ENCODE measurements around the gene STK24.
"Not testable (repeated sequence)": the region's sequence is repeated elsewhere in the genome, so short reads cannot be mapped to it uniquely, and the experiment has no call there.

STK24 gene

DNA sequence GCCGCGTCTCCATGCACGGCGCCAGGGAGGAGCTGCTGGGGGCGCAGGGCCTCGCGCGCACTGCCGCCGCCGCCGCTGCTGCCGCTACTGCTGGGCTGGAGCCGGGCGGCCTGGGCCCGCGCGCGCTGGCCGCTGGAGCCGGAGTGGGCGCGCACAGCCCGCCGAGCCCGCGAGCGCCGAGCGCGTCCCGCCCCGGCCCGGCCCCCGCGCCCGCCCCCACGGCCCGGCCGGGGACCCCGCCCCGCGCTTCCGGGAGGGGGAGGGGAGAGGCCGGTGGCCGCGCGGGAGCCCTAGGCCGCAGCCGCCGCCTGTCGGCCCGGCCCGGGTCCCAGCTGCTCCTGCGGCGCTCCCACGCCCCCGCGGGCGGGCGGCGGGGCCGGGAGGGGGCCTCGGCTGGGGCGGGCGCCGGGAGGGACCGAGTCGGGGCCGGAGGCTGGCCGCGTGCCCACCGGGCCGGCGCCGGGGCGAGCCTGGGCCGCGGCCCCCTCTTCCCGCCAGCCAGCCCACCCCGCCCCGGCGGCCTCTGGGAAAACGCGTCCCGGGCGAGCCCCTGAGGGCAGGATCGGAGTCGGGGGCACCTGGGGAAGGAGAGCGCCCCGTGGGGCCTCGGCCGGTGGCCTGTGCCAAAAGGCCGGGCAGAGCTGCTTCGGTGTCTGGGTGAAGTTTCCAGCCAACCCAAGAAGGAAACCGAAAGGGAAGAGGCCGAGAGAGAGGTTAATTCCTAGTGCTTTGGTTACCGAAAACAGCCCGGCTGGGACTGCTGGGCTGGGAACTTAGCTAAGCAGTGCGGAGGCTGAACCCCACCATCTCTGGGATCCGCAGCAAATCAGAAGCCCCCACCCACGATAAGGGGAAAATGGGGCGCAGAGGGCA lies at the start of gene STK24:
TSS of gene STK24 (minus strand) at position 145 of the 873 bp plus-strand sequence. CDS start 321 bp downstream, outside the sequence.
- Histone ChIP-seq H3K27me3 (ENCODE audit: low read length) (no peaks in the 10 kb centered on the region), H3K36me3 (ENCODE audit: low read length) (0 out of 2 replicates have a peak, but pooled peaks cover 3% of the 10 kb centered on the region), H3K27ac (ENCODE audit: low read depth, low read length) (no peak within 1 kb of the TSS), H3F3A (ENCODE audit: insufficient read depth) (peaks cover 20% of the 10 kb centered on the region), H4K20me1 (ENCODE audit: low read depth, low read length) (peaks cover 26% of the 10 kb centered on the region), H3K4me2 (ENCODE audit: low read depth, low read length, poor library complexity, severe bottlenecking) (peak within 1 kb of the TSS; percentile 87), H3K9ac (ENCODE audit: low read length) (peak within 1 kb of the TSS; percentile 76), H2AFZ (ENCODE audit: low read depth, low read length, severe bottlenecking) (peak within 1 kb of the TSS; percentile 80), H3K9me2 (replicated peaks; ENCODE audit: insufficient read depth, low read length) (no peaks in the 10 kb centered on the region), H3K79me2 (ENCODE audit: insufficient read depth, low read length) (peaks cover 40% of the 10 kb centered on the region), H3K9me3 (ENCODE audit: insufficient read depth, low read length) (no peaks in the 10 kb centered on the region), H3K4me3 (ENCODE audit: insufficient read depth, low read length, poor library complexity, severe bottlenecking) (peak within 1 kb of the TSS; percentile 82)
- TF ChIP-seq EZH2phosphoT487 (conservative IDR thresholded peaks at IDR 0.05; ENCODE audit: low read length): no peak
- TF ChIP-seq, protein P1, sequence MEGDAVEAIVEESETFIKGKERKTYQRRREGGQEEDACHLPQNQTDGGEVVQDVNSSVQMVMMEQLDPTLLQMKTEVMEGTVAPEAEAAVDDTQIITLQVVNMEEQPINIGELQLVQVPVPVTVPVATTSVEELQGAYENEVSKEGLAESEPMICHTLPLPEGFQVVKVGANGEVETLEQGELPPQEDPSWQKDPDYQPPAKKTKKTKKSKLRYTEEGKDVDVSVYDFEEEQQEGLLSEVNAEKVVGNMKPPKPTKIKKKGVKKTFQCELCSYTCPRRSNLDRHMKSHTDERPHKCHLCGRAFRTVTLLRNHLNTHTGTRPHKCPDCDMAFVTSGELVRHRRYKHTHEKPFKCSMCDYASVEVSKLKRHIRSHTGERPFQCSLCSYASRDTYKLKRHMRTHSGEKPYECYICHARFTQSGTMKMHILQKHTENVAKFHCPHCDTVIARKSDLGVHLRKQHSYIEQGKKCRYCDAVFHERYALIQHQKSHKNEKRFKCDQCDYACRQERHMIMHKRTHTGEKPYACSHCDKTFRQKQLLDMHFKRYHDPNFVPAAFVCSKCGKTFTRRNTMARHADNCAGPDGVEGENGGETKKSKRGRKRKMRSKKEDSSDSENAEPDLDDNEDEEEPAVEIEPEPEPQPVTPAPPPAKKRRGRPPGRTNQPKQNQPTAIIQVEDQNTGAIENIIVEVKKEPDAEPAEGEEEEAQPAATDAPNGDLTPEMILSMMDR (IDR thresholded peaks at IDR 0.05; ENCODE audit: insufficient read depth, low read length, poor library complexity, severe bottlenecking): no peak

GRCh38 chr13:98626298-98626935 lies 49.5 kb upstream of the STK24 start:
- TF ChIP-seq EZH2phosphoT487 (conservative IDR thresholded peaks at IDR 0.05; ENCODE audit: low read length): no peak
- TF ChIP-seq, protein P1 (IDR thresholded peaks at IDR 0.05; ENCODE audit: insufficient read depth, low read length, poor library complexity, severe bottlenecking): no peak
- Histone ChIP-seq H3K27ac (ENCODE audit: low read depth, low read length) (no peak overlapping the region), H3K4me2 (ENCODE audit: low read depth, low read length, poor library complexity, severe bottlenecking) (no peak overlapping the region), H3K4me3 (ENCODE audit: insufficient read depth, low read length, poor library complexity, severe bottlenecking) (no peak overlapping the region), H3K9me2 (replicated peaks; ENCODE audit: insufficient read depth, low read length) (no peaks in the 10 kb centered on the region), H3K9me3 (ENCODE audit: insufficient read depth, low read length) (no peaks in the 10 kb centered on the region), H3K9ac (ENCODE audit: low read length) (no peak overlapping the region), H2AFZ (ENCODE audit: low read depth, low read length, severe bottlenecking) (no peak overlapping the region), H3K36me3 (ENCODE audit: low read length) (no peaks in the 10 kb centered on the region), H3K27me3 (ENCODE audit: low read length) (no peaks in the 10 kb centered on the region), H3F3A (ENCODE audit: insufficient read depth) (no peaks in the 10 kb centered on the region), H3K79me2 (ENCODE audit: insufficient read depth, low read length) (no peaks in the 10 kb centered on the region), H4K20me1 (ENCODE audit: low read depth, low read length) (no peaks in the 10 kb centered on the region)

DNA sequence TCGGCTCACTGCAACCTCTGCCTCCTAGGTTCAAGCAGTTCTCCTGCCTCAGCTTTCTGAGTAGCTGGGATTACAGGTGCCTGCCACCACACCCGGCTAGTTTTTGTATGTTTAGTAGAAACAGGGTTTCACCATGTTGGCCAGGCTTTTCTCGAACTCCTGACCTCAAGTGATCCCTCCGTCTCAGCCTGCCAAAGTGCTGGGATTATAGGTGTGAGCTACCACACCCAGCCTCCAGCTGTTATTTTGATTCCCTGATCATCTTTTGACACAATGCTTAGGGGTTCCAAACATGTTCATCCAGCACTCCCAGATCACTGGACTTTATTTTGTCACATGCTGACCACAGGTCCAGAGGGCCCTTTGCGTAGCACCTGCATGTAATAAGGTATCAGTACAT lies 47.7 kb upstream of the STK24 start:
- not testable (repeated sequence) for H4K20me1 ChIP-seq (ENCODE audit: low read depth, low read length); H3K27ac ChIP-seq (ENCODE audit: low read depth, low read length); H3F3A ChIP-seq (ENCODE audit: insufficient read depth); H3K9me2 ChIP-seq (replicated peaks; ENCODE audit: insufficient read depth, low read length); H2AFZ ChIP-seq (ENCODE audit: low read depth, low read length, severe bottlenecking); H3K9me3 ChIP-seq (ENCODE audit: insufficient read depth, low read length); H3K4me2 ChIP-seq (ENCODE audit: low read depth, low read length, poor library complexity, severe bottlenecking); H3K79me2 ChIP-seq (ENCODE audit: insufficient read depth, low read length); H3K27me3 ChIP-seq (ENCODE audit: low read length); H3K4me3 ChIP-seq (ENCODE audit: insufficient read depth, low read length, poor library complexity, severe bottlenecking); H3K9ac ChIP-seq (ENCODE audit: low read length); H3K36me3 ChIP-seq (ENCODE audit: low read length)

DNA sequence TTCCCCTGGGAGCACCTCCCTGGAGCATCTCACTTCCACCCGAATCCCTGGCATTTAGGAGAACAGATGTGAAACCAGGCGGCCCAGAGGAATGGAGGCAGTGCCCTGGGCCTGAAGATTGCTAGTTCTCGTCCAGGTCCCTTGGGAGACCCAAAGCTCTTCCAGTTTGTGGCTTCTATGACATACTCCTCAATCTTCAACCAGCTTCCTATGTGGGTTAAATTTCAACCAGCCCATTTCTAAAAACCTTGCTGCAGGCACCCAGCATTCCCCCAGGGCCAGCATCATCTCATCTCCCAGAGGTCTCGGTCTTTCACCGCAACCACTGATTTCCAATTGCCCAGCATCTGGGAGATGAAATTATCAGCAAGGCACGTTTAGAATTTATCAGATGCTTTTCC lies 46.0 kb upstream of the STK24 start:
- no peaks in the 10 kb centered on the region for H3F3A ChIP-seq (ENCODE audit: insufficient read depth)
- H2AFZ ChIP-seq (ENCODE audit: low read depth, low read length, severe bottlenecking): no peak overlapping the region
- no peaks in the 10 kb centered on the region for H3K9me2 ChIP-seq (replicated peaks; ENCODE audit: insufficient read depth, low read length)
- TF ChIP-seq EZH2phosphoT487 (conservative IDR thresholded peaks at IDR 0.05; ENCODE audit: low read length): no peak
- TF ChIP-seq, protein P1 (IDR thresholded peaks at IDR 0.05; ENCODE audit: insufficient read depth, low read length, poor library complexity, severe bottlenecking): no peak
- no peak overlapping the region for H3K9ac ChIP-seq (ENCODE audit: low read length)
- no peak overlapping the region for H3K27ac ChIP-seq (ENCODE audit: low read depth, low read length)
- no peaks in the 10 kb centered on the region for H3K79me2 ChIP-seq (ENCODE audit: insufficient read depth, low read length)
- H3K4me3 ChIP-seq (ENCODE audit: insufficient read depth, low read length, poor library complexity, severe bottlenecking): no peak overlapping the region
- no peaks in the 10 kb centered on the region for H3K36me3 ChIP-seq (ENCODE audit: low read length)
- no peaks in the 10 kb centered on the region for H4K20me1 ChIP-seq (ENCODE audit: low read depth, low read length)
- no peaks in the 10 kb centered on the region for H3K27me3 ChIP-seq (ENCODE audit: low read length)
- H3K4me2 ChIP-seq (ENCODE audit: low read depth, low read length, poor library complexity, severe bottlenecking): no peak overlapping the region
- H3K9me3 ChIP-seq (ENCODE audit: insufficient read depth, low read length): no peaks in the 10 kb centered on the region

All from SU-DHL-6 (cell line).